ENCODE measurements around the gene SLCO1B1. TPM values are rescaled to one million over a fixed set of nuclear protein-coding genes. Genes with fewer than 3 reads are reported as not detected.

The SLCO1B1 gene
- total RNA-seq, 1 experiment from 2014 or later, result not detected

DNA sequence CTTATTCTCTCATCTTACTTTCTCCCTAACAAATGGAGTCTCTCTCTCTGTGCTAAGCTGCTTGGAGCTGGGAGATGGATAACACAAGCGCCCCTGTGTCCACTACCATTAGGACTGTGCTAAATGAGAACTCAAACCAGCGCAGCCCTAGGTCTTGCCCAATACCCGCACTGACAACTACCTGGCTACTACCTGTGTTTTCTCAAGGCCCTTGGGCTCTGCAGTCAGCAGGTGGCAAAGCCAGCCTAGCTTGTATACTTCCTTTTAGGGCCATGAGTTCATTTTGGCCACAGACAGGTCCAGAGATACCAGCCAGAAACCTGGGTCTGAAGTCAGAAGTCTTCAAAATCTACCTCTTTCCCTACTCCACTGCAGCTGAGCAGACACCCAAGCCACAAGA is 13.0 kb upstream of the SLCO1B1 start:
- ChIA-PET POLR2A (no interaction called here), CTCF (no interaction called here)
- Histone ChIP-seq H3K27ac (ENCODE audit: low read length) (no peak overlapping the region), H3K4me3 (ENCODE audit: low read depth in 2 of 2, low read length in 2 of 2) (no peak overlapping the region), H3K9me3 (ENCODE audit: control insufficient read depth, insufficient read depth, low read depth, low read length) (no peaks in the 10 kb centered on the region), H3K27me3 (ENCODE audit: control insufficient read depth, insufficient read depth, low read length) (no peaks in the 10 kb centered on the region), H3K4me1 (ENCODE audit: control insufficient read depth, insufficient read depth, low read length) (no peaks in the 10 kb centered on the region), H3K36me3 (ENCODE audit: control insufficient read depth, insufficient read depth, low read length) (no peaks in the 10 kb centered on the region)
- no peak for TF ChIP-seq REST (IDR thresholded peaks at IDR 0.05; ENCODE audit: insufficient read depth in 1 of 2, low read depth in 2 of 2, low read length in 1 of 2)
- TF ChIP-seq TCF7L2 (IDR thresholded peaks at IDR 0.05; ENCODE audit: low read depth, low read length), result no peak
- no peak for TF ChIP-seq POLR2AphosphoS5 (IDR thresholded peaks at IDR 0.05; ENCODE audit: low read depth, low read length)
- TF ChIP-seq SIN3A (IDR thresholded peaks at IDR 0.05; ENCODE audit: borderline replicate concordance, insufficient read depth, low read depth, low read length), result no peak
- TF ChIP-seq CTCF (IDR thresholded peaks at IDR 0.05), result no peak
- in situ Hi-C loops (cut with HindIII; ENCODE audit: low pct_unique_long_range_greater_than_20kb, low sequenced_read_pairs) (no loop called here), intact Hi-C loops (cut with micrococcal nuclease; ENCODE audit: unreplicated experiment) (no loop called here)
- ATAC-seq (no peak), DNase-seq (ENCODE audit: low read depth, low spot score) (no peak)
- BruUV-seq (replicated peaks), result no TSS peak

DNA sequence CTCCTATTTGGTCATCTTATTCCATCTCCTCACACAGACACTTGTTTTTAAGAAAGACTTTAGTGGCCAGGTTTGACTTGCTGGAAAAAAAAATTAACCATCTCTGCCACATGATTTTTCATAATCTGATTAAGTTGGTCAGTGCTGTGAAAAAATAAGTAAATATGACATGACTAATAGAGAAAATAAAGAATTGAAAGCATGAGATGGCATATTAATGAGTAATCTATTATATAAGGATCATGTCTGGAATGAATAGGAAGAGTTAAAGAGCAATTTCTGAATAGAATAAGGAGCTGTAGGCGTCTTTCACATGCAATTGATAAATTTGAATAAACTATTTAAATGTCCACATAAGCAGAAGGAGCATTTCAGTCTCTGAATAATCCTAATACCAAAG is 12.2 kb upstream of the SLCO1B1 start:
- Histone ChIP-seq H3K27ac (ENCODE audit: low read length) (no peak overlapping the region), H3K4me3 (ENCODE audit: low read depth in 2 of 2, low read length in 2 of 2) (no peak overlapping the region), H3K9me3 (ENCODE audit: control insufficient read depth, insufficient read depth, low read depth, low read length) (no peaks in the 10 kb centered on the region), H3K27me3 (ENCODE audit: control insufficient read depth, insufficient read depth, low read length) (no peaks in the 10 kb centered on the region), H3K4me1 (ENCODE audit: control insufficient read depth, insufficient read depth, low read length) (no peaks in the 10 kb centered on the region), H3K36me3 (ENCODE audit: control insufficient read depth, insufficient read depth, low read length) (no peaks in the 10 kb centered on the region)
- ChIA-PET POLR2A (no interaction called here), CTCF (no interaction called here)
- DNase-seq (ENCODE audit: low read depth, low spot score) (no peak), ATAC-seq (no peak)
- in situ Hi-C loops (cut with HindIII; ENCODE audit: low pct_unique_long_range_greater_than_20kb, low sequenced_read_pairs), result no loop called here
- TF ChIP-seq POLR2AphosphoS5 (IDR thresholded peaks at IDR 0.05; ENCODE audit: low read depth, low read length) (no peak), SIN3A (IDR thresholded peaks at IDR 0.05; ENCODE audit: borderline replicate concordance, insufficient read depth, low read depth, low read length) (no peak), TCF7L2 (IDR thresholded peaks at IDR 0.05; ENCODE audit: low read depth, low read length) (no peak), CTCF (IDR thresholded peaks at IDR 0.05) (no peak), REST (IDR thresholded peaks at IDR 0.05; ENCODE audit: insufficient read depth in 1 of 2, low read depth in 2 of 2, low read length in 1 of 2) (no peak)
- no TSS peak for BruUV-seq (replicated peaks)
- intact Hi-C loops (cut with micrococcal nuclease; ENCODE audit: unreplicated experiment), result no loop called here
